Mesenchymal stem cell (in vitro differentiated cells and primary cell): ENCODE data around the gene PSMC6.

Experiments used
- DNase-seq: peaks from one replicate; pipeline ENCODE4 v3.0.0-alpha.2; 2013
- H2AFZ ChIP-seq: one replicate; pipeline ENCODE4 v1.6.1; 2013; ENCODE audit warnings: low read depth, mild to moderate bottlenecking, control low read depth, inconsistent platforms, low read length, moderate library complexity
- H2AK5ac ChIP-seq: 2 replicates; pipeline ENCODE4 v1.6.1; 2013; ENCODE audit warnings: low read length, moderate library complexity, mild to moderate bottlenecking, inconsistent platforms; ENCODE audit not compliant: severe bottlenecking
- H2BK120ac ChIP-seq: one replicate; pipeline ENCODE4 v1.6.1; 2013; ENCODE audit warnings: low read depth, mild to moderate bottlenecking, inconsistent platforms, low read length, moderate library complexity
- H2BK12ac ChIP-seq, 2 experiments: one replicate each; pipeline ENCODE4 v1.6.1; 2013; ENCODE audit warnings: inconsistent platforms in 2 of 2, low read length in 2 of 2, mild to moderate bottlenecking in 2 of 2, moderate library complexity in 2 of 2, control low read depth in 1 of 2
- H2BK15ac ChIP-seq: one replicate; pipeline ENCODE4 v1.6.1; 2013; ENCODE audit warnings: mild to moderate bottlenecking, low read depth, inconsistent platforms; ENCODE audit not compliant: poor library complexity, severe bottlenecking
- H2BK5ac ChIP-seq: 2 replicates; pipeline ENCODE4 v1.6.1; 2013; ENCODE audit warnings: low read depth, mild to moderate bottlenecking, low read length, control low read depth, inconsistent platforms; ENCODE audit not compliant: poor library complexity, severe bottlenecking
- H3K14ac ChIP-seq, 2 experiments: one replicate each; pipeline ENCODE4 v1.6.1; 2013; ENCODE audit warnings: inconsistent platforms in 2 of 2, low read length in 2 of 2, control low read depth in 1 of 2, mild to moderate bottlenecking in 1 of 2, moderate library complexity in 1 of 2
- H3K18ac ChIP-seq, 2 experiments: one replicate each; pipeline ENCODE4 v1.6.1; 2013; ENCODE audit warnings: inconsistent platforms in 2 of 2, low read length in 2 of 2, control low read depth in 1 of 2, low read depth in 1 of 2, mild to moderate bottlenecking in 1 of 2
- H3K23ac ChIP-seq, 2 experiments: one replicate each; pipeline ENCODE4 v1.6.1; 2013; ENCODE audit warnings: inconsistent platforms in 2 of 2, low read length in 2 of 2, mild to moderate bottlenecking in 2 of 2, moderate library complexity in 2 of 2, control low read depth in 1 of 2
- H3K27ac ChIP-seq: 2 replicates; pipeline ENCODE4 v1.5.1; 2013; ENCODE audit warnings: mild to moderate bottlenecking, moderate library complexity, low read length, control low read depth, inconsistent platforms; ENCODE audit not compliant: poor library complexity, severe bottlenecking
- H3K27me3 ChIP-seq, 2 experiments: 2 replicates each; pipeline versions ENCODE4 v1.6.1 to v1.7.0; 2013; ENCODE audit warnings: low read length in 2 of 2, mild to moderate bottlenecking in 2 of 2, moderate library complexity in 2 of 2, control low read depth in 1 of 2, inconsistent platforms in 1 of 2; ENCODE audit not compliant: control insufficient read depth in 1 of 2, insufficient read depth in 1 of 2
- H3K36me3 ChIP-seq, 2 experiments: 2 replicates each; pipeline versions ENCODE4 v1.6.1 to v1.7.0; 2013; ENCODE audit warnings: low read length in 2 of 2, control low read depth in 1 of 2, inconsistent platforms in 1 of 2, low read depth in 1 of 2, mild to moderate bottlenecking in 1 of 2; ENCODE audit not compliant: insufficient read depth in 2 of 2, control insufficient read depth in 1 of 2
- H3K4ac ChIP-seq, 2 experiments: one replicate each; pipeline ENCODE4 v1.6.1; 2013; ENCODE audit warnings: inconsistent platforms in 2 of 2, low read length in 2 of 2, mild to moderate bottlenecking in 2 of 2, moderate library complexity in 2 of 2, control low read depth in 1 of 2, low read depth in 1 of 2
- H3K4me1 ChIP-seq: 2 replicates; pipeline ENCODE4 v1.6.1; 2013; ENCODE audit warnings: low read depth, low read length, control low read depth; ENCODE audit not compliant: control insufficient read depth, insufficient read depth
- H3K4me2 ChIP-seq: 2 replicates; pipeline ENCODE4 v1.6.1; 2013; ENCODE audit warnings: low read length, mild to moderate bottlenecking, inconsistent platforms; ENCODE audit not compliant: poor library complexity, severe bottlenecking
- H3K4me3 ChIP-seq, 2 experiments: 2 replicates each; pipeline versions ENCODE4 v1.5.1 to v1.7.0; 2013; ENCODE audit warnings: low read length in 2 of 2, mild to moderate bottlenecking in 2 of 2, control low read depth in 1 of 2, low read depth in 1 of 2; ENCODE audit not compliant: insufficient read depth in 1 of 2
- H3K79me1 ChIP-seq: replicated peaks from 2 replicates; pipeline ENCODE4 v1.6.1; 2013; ENCODE audit warnings: mild to moderate bottlenecking, control low read depth, low read length, inconsistent platforms; ENCODE audit not compliant: poor library complexity, severe bottlenecking
- H3K9ac ChIP-seq: 2 replicates; pipeline ENCODE4 v1.7.0; 2013; ENCODE audit warnings: mild to moderate bottlenecking, low read length, moderate library complexity
- H3K9me3 ChIP-seq: 2 replicates; pipeline ENCODE4 v1.7.0; 2013; ENCODE audit warnings: mild to moderate bottlenecking, low read length; ENCODE audit not compliant: control insufficient read depth
- H4K8ac ChIP-seq: one replicate; pipeline ENCODE4 v1.6.1; 2013; ENCODE audit warnings: inconsistent platforms, mild to moderate bottlenecking, low read length, moderate library complexity
- H4K91ac ChIP-seq: one replicate; pipeline ENCODE4 v1.6.1; 2013; ENCODE audit warnings: mild to moderate bottlenecking, low read length, inconsistent platforms
- WGBS: methylation state at CpG from one replicate; pipeline ENCODE4 v1.1.7; 2013; ENCODE audit warnings: mixed read lengths; 5-methylcytosine and 5-hydroxymethylcytosine counted together

PSMC6 gene

GRCh38 chr14:52690983-52691760 is 15.8 kb upstream of the PSMC6 start:
- Histone ChIP-seq H3K27ac (no peak overlapping the region), H3K4me3 (no peak overlapping the region), H2BK120ac (no peak overlapping the region), H4K91ac (no peak overlapping the region), H3K4ac (no peak overlapping the region), H3K27me3 (no peaks in the 10 kb centered on the region), H2BK15ac (no peak overlapping the region), H3K14ac (no peak overlapping the region), H3K4me1 (peaks cover 4% of the 10 kb centered on the region), H3K23ac (no peak overlapping the region), H2AFZ (no peak overlapping the region), H2BK5ac (no peak overlapping the region), H3K9ac (no peak overlapping the region), H2AK5ac (no peak overlapping the region), H3K4me2 (no peak overlapping the region), H4K8ac (no peak overlapping the region), H3K18ac (no peak overlapping the region), H3K79me1 (peaks cover 14% of the 10 kb centered on the region), H3K9me3 (no peaks in the 10 kb centered on the region), H2BK12ac (no peak overlapping the region), H3K36me3 (no peaks in the 10 kb centered on the region)
- DNase-seq: no peak
- WGBS: 86% methylated on average over 4 of the region's 7 CpGs

- no peak overlapping the region for H2BK15ac ChIP-seq
- H3K27ac ChIP-seq: no peak overlapping the region
- no peak overlapping the region for H2BK5ac ChIP-seq
- no peak overlapping the region for H3K18ac ChIP-seq
- H4K91ac ChIP-seq: no peak overlapping the region
- no peaks in the 10 kb centered on the region for H3K36me3 ChIP-seq
- H4K8ac ChIP-seq: no peak overlapping the region
- DNase-seq: peak; percentile 84
- WGBS: 56% methylated on average over 2 of the region's 5 CpGs
- no peak overlapping the region for H2AFZ ChIP-seq
- H2AK5ac ChIP-seq: peak overlapping the region; percentile 66
- no peak overlapping the region for H2BK120ac ChIP-seq
- peaks cover 9% of the 10 kb centered on the region for H3K79me1 ChIP-seq
- no peaks in the 10 kb centered on the region for H3K27me3 ChIP-seq
- H3K4me3 ChIP-seq: peak overlapping the region in 1 of 2 experiments; percentile 47
- peaks cover 4% of the 10 kb centered on the region for H3K4me1 ChIP-seq
- no peak overlapping the region for H3K4ac ChIP-seq
- H2BK12ac ChIP-seq: no peak overlapping the region
- no peak overlapping the region for H3K23ac ChIP-seq
- H3K4me2 ChIP-seq: no peak overlapping the region
- H3K9ac ChIP-seq: peak overlapping the region; percentile 46
- no peaks in the 10 kb centered on the region for H3K9me3 ChIP-seq
- no peak overlapping the region for H3K14ac ChIP-seq
Observed at GRCh38 chr14:52692248-52692962, 14.6 kb upstream of the PSMC6 start.

- Histone ChIP-seq H3K36me3 (no peaks in the 10 kb centered on the region), H4K8ac (no peak overlapping the region), H3K14ac (no peak overlapping the region), H4K91ac (no peak overlapping the region), H2BK5ac (no peak overlapping the region), H3K23ac (no peak overlapping the region), H3K18ac (no peak overlapping the region), H3K79me1 (peaks cover 5% of the 10 kb centered on the region), H2AFZ (no peak overlapping the region), H3K27me3 (no peaks in the 10 kb centered on the region), H3K9me3 (no peaks in the 10 kb centered on the region), H2BK120ac (no peak overlapping the region), H2AK5ac (no peak overlapping the region), H3K4me3 (peak overlapping the region in 1 of 2 experiments; percentile 47), H2BK15ac (no peak overlapping the region), H2BK12ac (no peak overlapping the region), H3K27ac (no peak overlapping the region), H3K4me1 (peaks cover 4% of the 10 kb centered on the region), H3K4me2 (no peak overlapping the region), H3K9ac (peak overlapping the region; percentile 96), H3K4ac (no peak overlapping the region)
- no peak for DNase-seq
- WGBS: 85% methylated on average over 3 of the region's 3 CpGs
Observed at GRCh38 chr14:52693036-52693435, 14.0 kb upstream of the PSMC6 start.

DNA sequence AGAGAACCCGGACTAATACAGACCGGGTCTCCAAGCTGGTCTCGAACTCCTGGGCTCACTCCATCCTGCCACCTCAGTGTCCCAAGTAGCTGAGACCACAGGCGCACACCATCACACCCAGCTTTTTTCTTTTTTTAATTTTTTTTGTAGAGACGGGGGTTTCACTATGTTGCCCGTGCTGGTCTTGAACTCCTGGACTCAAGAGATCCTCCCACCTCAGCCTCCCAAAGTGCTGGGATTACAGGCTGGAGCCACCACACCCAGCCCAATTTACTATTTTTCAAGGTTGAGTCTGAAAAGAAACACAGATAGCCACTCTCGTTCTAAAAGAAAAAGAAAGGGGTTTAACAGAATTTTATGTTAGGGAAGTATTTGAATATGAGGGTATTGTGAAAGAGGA is 13.5 kb upstream of the PSMC6 start:
- no peak overlapping the region for H3K14ac ChIP-seq
- no peaks in the 10 kb centered on the region for H3K9me3 ChIP-seq
- H4K91ac ChIP-seq: no peak overlapping the region
- H2AK5ac ChIP-seq: no peak overlapping the region
- H2BK12ac ChIP-seq: no peak overlapping the region
- WGBS: 98% methylated on average over 7 of the region's 7 CpGs
- H2BK15ac ChIP-seq: no peak overlapping the region
- peaks cover 4% of the 10 kb centered on the region for H3K4me1 ChIP-seq
- H3K4ac ChIP-seq: no peak overlapping the region
- no peak overlapping the region for H3K27ac ChIP-seq
- no peak overlapping the region for H4K8ac ChIP-seq
- H2AFZ ChIP-seq: no peak overlapping the region
- peak overlapping the region in 1 of 2 experiments; percentile 99 for H3K4me3 ChIP-seq
- H3K9ac ChIP-seq: peak overlapping the region; percentile 96
- H3K36me3 ChIP-seq: no peaks in the 10 kb centered on the region
- peaks cover 5% of the 10 kb centered on the region for H3K79me1 ChIP-seq
- H3K18ac ChIP-seq: no peak overlapping the region
- no peak overlapping the region for H3K23ac ChIP-seq
- no peaks in the 10 kb centered on the region for H3K27me3 ChIP-seq
- no peak overlapping the region for H2BK120ac ChIP-seq
- no peak overlapping the region for H2BK5ac ChIP-seq
- no peak for DNase-seq
- H3K4me2 ChIP-seq: no peak overlapping the region
